HEK293 (cell line): ENCODE results near the gene XPR1.

ENCODE experiments used
- CTCF ChIP-seq: fragments of 450-650 bp; formaldehyde crosslinking; IDR thresholded peaks from 2 replicates; pipeline ENCODE4 v1.5.1; 2016; ENCODE audit warnings: missing biosample characterization, missing genetic modification characterization
- ZNF341 ChIP-seq: fragments of 450-650 bp; formaldehyde crosslinking; IDR thresholded peaks from 2 replicates; pipeline ENCODE4; 2016; ENCODE audit warnings: low read depth, missing biosample characterization, missing genetic modification characterization

GRCh38 chr1:180854001-180854400 lies 222.2 kb downstream of the XPR1 start:
- TF ChIP-seq ZNF341 (tag by site-specific recombination), result no peak
- TF ChIP-seq CTCF (tag by site-specific recombination), result no peak
